GM19023 (cell line): Measurements from ENCODE around the gene SLC15A2.
"Not testable (repeated sequence)": the region's sequence is repeated elsewhere in the genome, so short reads cannot be mapped to it uniquely, and the experiment has no call there.

Experiments used
- ATAC-seq: cut with Tn5 transposase; IDR thresholded peaks from one replicate; pipeline ENCODE4 v1.9.1; 2021; ENCODE audit warnings: mild to moderate bottlenecking, moderate library complexity; ENCODE audit not compliant: unreplicated experiment

Gene SLC15A2

DNA sequence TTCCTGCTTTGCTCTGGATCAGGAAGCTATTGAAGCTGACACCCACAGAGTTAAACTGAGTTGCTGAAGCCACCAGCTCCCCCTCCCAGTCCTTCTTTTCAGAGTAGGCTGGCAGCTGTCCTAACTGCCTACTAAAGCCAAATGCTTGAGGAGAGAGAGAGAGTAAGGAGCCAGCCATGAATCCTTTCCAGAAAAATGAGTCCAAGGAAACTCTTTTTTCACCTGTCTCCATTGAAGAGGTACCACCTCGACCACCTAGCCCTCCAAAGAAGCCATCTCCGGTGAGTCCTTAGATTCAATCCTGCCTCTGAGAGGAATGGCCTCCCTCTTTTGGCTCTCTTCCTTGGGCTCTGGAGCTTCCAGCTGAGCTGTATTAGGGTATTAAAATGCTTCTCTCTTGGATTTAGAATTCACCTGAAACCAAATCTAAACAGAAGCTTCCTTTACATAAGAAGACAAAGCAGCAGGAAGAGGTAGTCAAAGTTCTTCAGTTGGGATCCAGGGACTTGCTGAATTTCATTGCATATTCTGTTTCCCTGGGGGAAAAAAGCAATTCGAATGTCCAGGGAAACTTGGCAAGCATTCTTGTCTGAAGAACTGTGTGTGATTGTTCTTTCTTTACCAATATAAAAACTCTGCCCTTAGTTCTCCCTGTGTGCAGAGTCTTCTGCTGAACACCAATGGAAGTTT, at the start of gene SLC15A2:
SLC15A2 (plus strand) TSS at position 101 of the 690 bp plus-strand sequence; CDS start at position 177, 76 bp downstream.
- no peak for ATAC-seq

GRCh38 chr3:121844892-121845291, 49.3 kb upstream of the SLC15A2 start:
- no peak for ATAC-seq

DNA sequence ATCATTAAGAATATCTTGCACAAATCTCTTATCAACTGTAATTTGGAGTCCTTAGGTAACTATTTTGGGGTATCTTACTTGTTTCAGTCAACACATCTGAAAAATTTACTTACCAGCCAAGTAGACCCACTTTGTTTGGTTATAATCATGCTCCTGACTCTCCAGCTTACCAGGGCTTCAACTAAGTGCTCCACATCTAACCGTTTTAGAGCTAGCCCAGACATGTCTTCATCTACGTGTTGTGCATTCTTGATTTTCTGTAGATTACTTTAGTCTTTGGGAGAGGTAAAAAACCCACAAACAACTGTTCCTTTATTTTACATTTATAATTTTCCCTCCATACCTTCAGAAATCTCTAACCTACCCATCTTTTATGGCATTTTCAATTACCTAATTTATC, 41.9 kb upstream of the SLC15A2 start:
- ATAC-seq: no peak

DNA sequence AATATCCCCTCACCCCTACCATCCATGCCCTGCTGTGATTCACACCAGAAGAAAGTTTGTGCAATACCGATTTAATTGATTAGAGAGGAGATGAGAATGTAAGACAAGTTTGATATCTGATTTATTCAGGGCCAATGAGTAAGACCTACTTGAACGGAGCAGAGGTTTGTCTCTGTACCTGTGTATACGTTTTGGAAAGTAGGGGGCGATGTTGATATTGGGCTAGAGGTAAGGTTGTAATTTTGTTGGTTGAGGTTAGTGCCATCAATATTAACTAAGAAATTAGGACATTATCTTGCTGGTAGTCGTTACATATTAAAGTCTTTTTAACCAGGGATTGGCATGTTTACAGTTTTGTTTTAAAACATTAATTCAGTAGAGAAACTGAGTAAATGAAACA, 38.6 kb upstream of the SLC15A2 start:
- no peak for ATAC-seq

DNA sequence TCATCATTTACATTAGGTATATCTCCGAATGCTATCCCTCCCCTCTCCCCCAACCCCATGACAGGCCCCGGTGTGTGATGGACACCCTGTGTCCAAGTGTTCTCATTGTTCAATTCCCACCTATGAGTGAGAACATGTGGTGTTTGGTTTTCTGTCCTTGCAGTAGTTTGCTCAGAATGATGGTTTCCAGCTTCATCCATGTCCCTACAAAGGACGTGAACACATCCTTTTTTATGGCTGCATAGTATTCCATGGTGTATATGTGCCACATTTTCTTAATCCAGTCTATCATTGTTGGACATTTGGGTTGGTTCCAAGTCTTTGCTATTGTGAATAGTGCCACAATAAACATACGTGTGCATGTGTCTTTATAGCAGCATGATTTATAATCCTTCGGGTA, 36.4 kb upstream of the SLC15A2 start:
- ATAC-seq: not testable (repeated sequence)

DNA sequence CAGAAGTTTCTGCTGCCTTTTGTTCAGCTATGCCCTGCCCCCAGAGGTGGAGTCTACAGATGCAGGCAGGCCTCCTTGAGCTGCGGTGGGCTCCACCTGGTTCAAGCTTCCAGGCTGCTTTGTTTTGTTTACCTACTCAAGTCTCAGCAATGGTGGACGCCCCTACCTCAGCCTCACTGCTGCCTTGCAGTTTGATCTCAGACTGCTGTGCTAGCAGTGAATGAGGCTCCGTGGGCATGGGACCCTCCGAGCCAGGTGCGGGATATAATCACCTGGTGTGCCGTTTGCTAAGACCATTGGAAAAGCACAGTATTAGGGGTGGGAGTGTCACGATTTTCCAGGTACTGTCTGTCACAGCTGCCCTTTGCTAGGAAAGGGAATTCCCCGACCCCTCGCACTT, 31.0 kb upstream of the SLC15A2 start:
- not testable (repeated sequence) for ATAC-seq

DNA sequence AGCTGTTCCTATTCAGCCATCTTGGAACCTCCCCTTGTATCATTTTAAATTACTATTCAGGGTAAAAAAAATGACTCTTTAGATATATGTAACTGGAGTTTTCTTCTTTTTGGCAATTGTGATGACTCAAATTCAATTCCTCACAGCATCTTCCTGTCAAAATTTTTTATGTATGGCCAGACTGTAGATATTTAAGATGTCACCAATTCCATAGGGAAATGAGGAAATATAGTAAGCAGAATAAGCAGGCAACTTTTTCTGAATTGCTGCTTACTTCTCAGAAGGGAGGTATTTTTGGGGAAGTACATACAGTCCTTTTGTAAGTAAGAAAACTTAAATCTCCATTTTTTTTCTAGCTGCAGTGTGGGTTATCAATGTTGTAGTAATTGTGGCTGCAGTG, 30.4 kb upstream of the SLC15A2 start:
- no peak for ATAC-seq

- no peak for ATAC-seq
These were observed 24.5 kb upstream of the SLC15A2 start for GRCh38 chr3:121869736-121870135.

- ATAC-seq: no peak
These were observed 23.5 kb upstream of the SLC15A2 start for GRCh38 chr3:121870717-121871116.

- no peak for ATAC-seq
These were observed 22.8 kb upstream of the SLC15A2 start for GRCh38 chr3:121871430-121871829.

GRCh38 chr3:121878411-121878810, 15.8 kb upstream of the SLC15A2 start:
- ATAC-seq: no peak

DNA sequence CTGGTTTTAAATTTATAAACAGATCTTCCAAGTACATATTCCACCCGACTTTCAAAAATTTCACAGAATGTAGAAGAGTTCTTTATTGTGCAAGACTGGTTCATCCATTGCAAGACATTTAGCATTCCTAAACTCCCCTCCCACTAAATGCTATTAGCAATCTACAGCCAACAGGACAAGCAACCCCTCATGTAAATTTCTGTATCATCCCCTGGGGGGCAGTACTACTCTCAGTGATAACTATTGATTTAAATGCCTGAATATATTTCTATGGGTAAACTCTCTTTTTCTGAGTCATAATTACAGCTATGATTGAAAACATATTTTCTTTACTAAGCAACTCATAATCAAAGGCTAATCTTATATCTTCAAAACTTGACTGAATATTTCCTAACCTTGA, 10.7 kb upstream of the SLC15A2 start:
- no peak for ATAC-seq

DNA sequence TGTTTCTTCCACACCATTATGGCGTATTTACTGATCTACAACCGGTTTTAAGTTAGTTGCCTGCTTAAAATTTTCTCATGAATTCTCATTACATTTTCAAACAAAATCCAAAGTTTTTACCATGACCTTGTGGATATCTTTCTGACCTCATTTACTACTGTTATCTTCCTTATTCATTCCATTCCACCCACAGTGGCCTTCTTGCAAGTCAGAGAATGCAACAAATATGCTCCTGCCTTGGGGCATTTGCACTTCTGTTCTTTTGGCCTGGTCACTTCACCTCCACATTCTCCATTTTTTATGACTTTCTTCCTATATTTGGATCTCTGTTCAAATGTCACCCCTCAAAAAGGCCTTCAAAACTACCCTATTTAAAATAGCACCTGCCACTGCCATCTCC, 8.8 kb upstream of the SLC15A2 start:
- ATAC-seq: no peak

GRCh38 chr3:121895121-121895520, 920 bp downstream of the SLC15A2 start:
- ATAC-seq: no peak

DNA sequence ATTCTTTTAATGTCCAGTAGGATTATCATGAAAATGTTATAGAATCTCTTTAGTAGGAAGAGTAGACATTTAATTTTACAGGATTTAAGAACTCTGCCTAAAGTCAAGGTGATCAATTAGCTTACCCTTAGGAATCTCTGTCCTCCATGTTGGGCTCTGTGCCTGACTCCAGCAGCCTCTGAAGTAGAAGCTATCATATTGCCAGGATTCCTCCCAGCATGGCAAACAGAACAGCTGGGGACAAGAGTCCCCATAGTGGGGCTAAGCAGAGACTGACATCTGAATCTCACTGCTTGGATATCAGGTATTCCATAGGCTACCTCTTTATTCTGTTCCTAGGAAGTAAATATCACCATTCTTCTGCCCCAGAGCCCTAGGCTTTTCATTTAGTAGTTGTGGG, 1.5 kb downstream of the SLC15A2 start:
- no peak for ATAC-seq

- no peak for ATAC-seq
These were observed 2.6 kb downstream of the SLC15A2 start for GRCh38 chr3:121896823-121897222.

- no peak for ATAC-seq
These were observed 3.1 kb downstream of the SLC15A2 start for GRCh38 chr3:121897296-121897695.

GRCh38 chr3:121913305-121913990, 19.2 kb downstream of the SLC15A2 start:
- no peak for ATAC-seq

GRCh38 chr3:121914081-121914998, 20.1 kb downstream of the SLC15A2 start:
- ATAC-seq: no peak

DNA sequence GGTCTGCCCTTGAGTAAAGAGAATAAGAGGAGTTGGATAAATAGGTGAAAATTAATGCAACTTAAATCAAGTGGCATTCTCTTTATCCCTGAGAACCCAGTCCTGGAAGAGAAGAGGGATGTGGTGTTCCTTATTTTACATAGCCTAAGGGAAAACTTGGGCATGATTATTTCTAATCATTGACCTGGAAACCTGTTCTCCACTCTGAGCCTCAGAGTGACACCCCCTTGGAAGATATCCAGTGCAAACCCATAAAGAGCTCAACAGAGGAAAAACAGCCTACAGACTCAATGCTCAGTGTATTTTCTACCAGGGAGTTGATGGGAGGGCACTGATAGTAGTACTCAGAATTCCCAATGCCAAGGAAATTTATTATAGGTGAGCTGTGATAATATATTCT, 22.0 kb downstream of the SLC15A2 start:
- ATAC-seq: no peak

DNA sequence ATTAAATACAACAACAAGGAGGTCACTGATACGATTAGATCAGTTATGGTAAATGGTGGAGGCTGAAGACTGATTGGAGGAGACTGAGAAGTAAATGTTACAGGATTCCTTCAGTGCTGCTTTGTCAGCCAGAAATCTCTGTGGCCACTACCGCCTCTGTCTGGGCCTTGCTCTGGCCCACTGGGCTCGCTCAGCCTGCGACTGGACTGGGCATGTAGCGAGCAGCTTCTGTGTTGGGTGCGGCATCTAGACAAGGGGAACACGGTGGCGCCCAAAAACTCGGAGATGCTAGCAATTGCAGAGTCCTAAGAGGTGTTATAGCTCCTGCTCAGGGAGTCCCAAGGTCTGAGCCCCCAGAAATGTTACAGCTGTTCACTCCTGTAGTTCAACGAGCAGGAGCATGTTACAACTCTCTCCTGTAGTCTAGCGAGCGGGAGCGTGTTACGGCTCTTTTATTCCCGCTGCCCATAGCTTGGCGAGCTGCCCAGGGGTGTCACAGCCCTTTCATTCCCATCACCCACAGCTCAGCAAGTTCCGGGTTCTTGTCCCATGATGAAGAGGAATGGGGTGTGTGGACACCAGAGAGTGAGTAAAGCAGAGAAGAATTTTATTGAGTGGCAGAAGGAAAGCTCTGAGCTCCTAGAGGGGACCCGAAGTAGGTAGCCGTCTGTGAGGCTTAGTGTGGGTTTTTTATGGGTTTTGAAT, 24.7 kb downstream of the SLC15A2 start:
- no peak for ATAC-seq
